SK-N-SH (cell line): ENCODE measurements around the gene CERKL.

Experiments used
- CTCF ChIP-seq: fragments of 200-600 bp; sonication (generic); IDR thresholded peaks from 2 replicates; pipeline ENCODE4 v1.6.1; 2017; ENCODE audit warnings: antibody characterized with exemption, mild to moderate bottlenecking, moderate library complexity
- JUND ChIP-seq: IDR thresholded peaks from 2 replicates; pipeline ENCODE4 v1.4.0; 2012
- PBX3 ChIP-seq: IDR thresholded peaks from 2 replicates; pipeline ENCODE4; 2012
- RCOR1 ChIP-seq: fragments of 150-350 bp; IDR thresholded peaks from 2 replicates; pipeline ENCODE4 v1.6.1; 2017; ENCODE audit warnings: antibody characterized with exemption, low read length
- RFX5 ChIP-seq: IDR thresholded peaks from 2 replicates; pipeline ENCODE4 v1.6.1; 2012; ENCODE audit warnings: mild to moderate bottlenecking, improper control_type of control experiment, low read length
- ZBTB33 ChIP-seq: IDR thresholded peaks from 2 replicates; pipeline ENCODE4 v1.4.0; 2012; ENCODE audit warnings: low read depth, borderline replicate concordance

GRCh38 chr2:181642086-181642485 lies 14.8 kb downstream of the CERKL start:
- TF ChIP-seq JUND (no peak), RCOR1 (no peak), CTCF (no peak), RFX5 (no peak), PBX3 (no peak), ZBTB33 (no peak)
